Natural killer cell (primary cell): Measurements from ENCODE around the gene JADE2. TPM values are rescaled to one million over a fixed set of nuclear protein-coding genes. Genes with fewer than 3 reads are reported as not detected.

ENCODE experiments used
- ATAC-seq, 3 donors: fragments of 150-1000 bp in 2 of 3; fragments of 200-7000 bp in 1 of 3; cut with Tn5 transposase; 1 replicate in 1 of 3; 2 replicates in 2 of 3; pipeline ENCODE4 v1.10.0; 2021; ENCODE audit warnings: mild to moderate bottlenecking in 2 of 3, moderate library complexity in 2 of 3
- DNase-seq, 2 donors: peaks; one replicate each; pipeline versions ENCODE4 v3.0.0 to v3.0.0-alpha.2; 2013 to 2021; ENCODE audit warnings: mixed read lengths in 1 of 2
- H3K27ac ChIP-seq: one replicate; pipeline ENCODE4 v1.5.1; 2013; ENCODE audit warnings: mild to moderate bottlenecking, low read length
- H3K27me3 ChIP-seq: one replicate; pipeline ENCODE4 v1.6.1; 2013; ENCODE audit warnings: low read length; ENCODE audit not compliant: control insufficient read depth, insufficient read depth
- H3K36me3 ChIP-seq: one replicate; pipeline ENCODE4 v1.6.1; 2013; ENCODE audit warnings: low read length; ENCODE audit not compliant: control insufficient read depth, insufficient read depth
- H3K4me1 ChIP-seq: one replicate; pipeline ENCODE4 v1.6.1; 2013; ENCODE audit warnings: low read length; ENCODE audit not compliant: control insufficient read depth, insufficient read depth
- H3K4me3 ChIP-seq: one replicate; pipeline ENCODE4 v1.5.1; 2013; ENCODE audit warnings: low read length
- H3K9me3 ChIP-seq: one replicate; pipeline ENCODE4 v1.6.1; 2013; ENCODE audit warnings: low read length; ENCODE audit not compliant: control insufficient read depth, insufficient read depth
- H3K27ac Mint-ChIP-seq, 2 donors: one replicate each; pipeline ENCODE4 v1.8.0; 2022; ENCODE audit warnings: mild to moderate bottlenecking in 2 of 2, mixed read lengths in 2 of 2, moderate library complexity in 1 of 2
- H3K27me3 Mint-ChIP-seq, 2 donors: one replicate each; pipeline ENCODE4 v1.8.0; 2022; ENCODE audit warnings: low read depth in 2 of 2, mixed read lengths in 2 of 2
- H3K36me3 Mint-ChIP-seq: one replicate; pipeline ENCODE4 v1.8.0; 2022; ENCODE audit warnings: mixed read lengths
- H3K4me1 Mint-ChIP-seq, 2 donors: one replicate each; pipeline ENCODE4 v1.8.0; 2022; ENCODE audit warnings: mixed read lengths in 2 of 2
- H3K4me3 Mint-ChIP-seq: one replicate; pipeline ENCODE4 v1.8.0; 2022; ENCODE audit warnings: mild to moderate bottlenecking, moderate library complexity, mixed read lengths
- H3K9me3 Mint-ChIP-seq, 2 donors: one replicate each; pipeline ENCODE4 v1.8.0; 2022; ENCODE audit warnings: mixed read lengths in 2 of 2
- CTCF ChIP-seq: fragments of 200-600 bp; IDR thresholded peaks from one replicate; pipeline ENCODE4 v1.8.0; 2022; ENCODE audit warnings: antibody characterized with exemption
- WGBS: methylation state at CpG from one replicate; pipeline ENCODE4 v1.1.7; 2013; ENCODE audit warnings: missing lambda C conversion rate; ENCODE audit not compliant: insufficient coverage; 5-methylcytosine and 5-hydroxymethylcytosine counted together
- intact Hi-C: fragments of 100-400 bp; cut with micrococcal nuclease; formaldehyde crosslinking; loops from one replicate; pipeline ENCODE4 v1.14.2; 2022
- total RNA-seq, 4 donors: library from RNA; stranded (reverse); fragments of 120-200 nt in 1 of 4; gene quantifications; one replicate each; pipeline versions ENCODE4 v1.2.3 to v1.2.4, GENCODE V29; 2013 to 2022

JADE2 gene
- total RNA-seq, 3 donors from 2014 or later (not counting 1 experiment from before 2014, with no cell fraction given): 130 to 174 (median 173) TPM

GRCh38 chr5:134576386-134577021 is 51.0 kb downstream of the JADE2 start:
- peak overlapping the region in 1 of 2 donors; percentile 73 for H3K27ac Mint-ChIP-seq
- H3K36me3 Mint-ChIP-seq: no peaks in the 10 kb centered on the region
- no peak overlapping the region for H3K4me3 Mint-ChIP-seq
- intact Hi-C loops: loop anchor here (2.0 kb wide), 2 partner anchors 50 to 274 kb away; no protein-coding TSS in a partner anchor
- no peak overlapping the region for H3K27ac ChIP-seq
- H3K27me3 Mint-ChIP-seq: no peaks in the 10 kb centered on the region
- H3K36me3 ChIP-seq: peaks cover 79% of the 10 kb centered on the region
- no peaks in the 10 kb centered on the region for H3K27me3 ChIP-seq
- H3K4me1 Mint-ChIP-seq: peaks cover 36 to 44% of the 10 kb centered on the region in 2 donors
- no peaks in the 10 kb centered on the region for H3K9me3 Mint-ChIP-seq
- WGBS: 92% methylated on average over 11 of the region's 12 CpGs
- ATAC-seq (no peak), DNase-seq (no peak)
- H3K4me3 ChIP-seq: no peak overlapping the region
- no peaks in the 10 kb centered on the region for H3K9me3 ChIP-seq
- TF ChIP-seq CTCF: no peak
- peaks cover 7% of the 10 kb centered on the region for H3K4me1 ChIP-seq

GRCh38 chr5:134577022-134577795 is 51.7 kb downstream of the JADE2 start:
- Histone ChIP-seq H3K27ac (no peak overlapping the region), H3K4me1 (peaks cover 7% of the 10 kb centered on the region), H3K9me3 (no peaks in the 10 kb centered on the region), H3K27me3 (no peaks in the 10 kb centered on the region), H3K36me3 (peaks cover 74% of the 10 kb centered on the region), H3K4me3 (no peak overlapping the region)
- H3K9me3 Mint-ChIP-seq: no peaks in the 10 kb centered on the region
- no peak for TF ChIP-seq CTCF
- H3K4me1 Mint-ChIP-seq: peaks cover 32 to 37% of the 10 kb centered on the region in 2 donors
- intact Hi-C loops: loop anchor here (2.0 kb wide), 2 partner anchors 50 to 274 kb away; no protein-coding TSS in a partner anchor
- peak overlapping the region; percentile 70 to 73 for H3K27ac Mint-ChIP-seq
- 75% methylated on average over 10 of the region's 10 CpGs for WGBS
- no peaks in the 10 kb centered on the region for H3K36me3 Mint-ChIP-seq
- no peak overlapping the region for H3K4me3 Mint-ChIP-seq
- no peaks in the 10 kb centered on the region for H3K27me3 Mint-ChIP-seq
- DNase-seq (no peak), ATAC-seq (peak in 1 of 3 donors; percentile 17)

- Mint-ChIP-seq H3K27me3 (no peaks in the 10 kb centered on the region), H3K36me3 (no peaks in the 10 kb centered on the region), H3K27ac (peak overlapping the region; percentile 70 to 73), H3K4me3 (no peak overlapping the region), H3K4me1 (peaks cover 28 to 31% of the 10 kb centered on the region in 2 donors), H3K9me3 (no peaks in the 10 kb centered on the region)
- peak; percentile 78 for TF ChIP-seq CTCF
- ATAC-seq: peak; percentile 69 to 90 (median 74)
- H3K36me3 ChIP-seq: peaks cover 66% of the 10 kb centered on the region
- peaks cover 7% of the 10 kb centered on the region for H3K4me1 ChIP-seq
- H3K27ac ChIP-seq: no peak overlapping the region
- intact Hi-C loops: loop anchor here (2.0 kb wide), 2 partner anchors 51 to 275 kb away; no protein-coding TSS in a partner anchor
- H3K9me3 ChIP-seq: no peaks in the 10 kb centered on the region
- no peaks in the 10 kb centered on the region for H3K27me3 ChIP-seq
- 54% methylated on average over 16 of the region's 17 CpGs for WGBS
- DNase-seq: peak; percentile 74 to 87
- no peak overlapping the region for H3K4me3 ChIP-seq
These were observed 52.5 kb downstream of the JADE2 start for GRCh38 chr5:134577796-134578577.
